ENCODE results near the gene ROBO2.

ROBO2 gene

GRCh38 chr3:77506384-77506783 lies 466.5 kb downstream of the ROBO2 start:
- Histone ChIP-seq H3K27ac (no peak overlapping the region), H3K4me3 (no peak overlapping the region)
- TF ChIP-seq CTCF (IDR thresholded peaks at IDR 0.05): no peak
- DNase-seq (ENCODE audit: low spot score): no peak

GRCh38 chr3:77513542-77513941 lies 473.6 kb downstream of the ROBO2 start:
- TF ChIP-seq CTCF (IDR thresholded peaks at IDR 0.05): no peak
- H3K27ac ChIP-seq: no peak overlapping the region
- DNase-seq (ENCODE audit: low spot score): no peak
- H3K4me3 ChIP-seq: no peak overlapping the region

GRCh38 chr3:77514766-77515165 lies 474.9 kb downstream of the ROBO2 start:
- Histone ChIP-seq H3K27ac (no peak overlapping the region), H3K4me3 (no peak overlapping the region)
- DNase-seq (ENCODE audit: low spot score): no peak
- TF ChIP-seq CTCF (IDR thresholded peaks at IDR 0.05): no peak

GRCh38 chr3:77524463-77524862 lies 484.6 kb downstream of the ROBO2 start:
- Histone ChIP-seq H3K27ac (no peak overlapping the region), H3K4me3 (no peak overlapping the region)
- TF ChIP-seq CTCF (IDR thresholded peaks at IDR 0.05): no peak
- no peak for DNase-seq (ENCODE audit: low spot score)

- DNase-seq (ENCODE audit: low spot score): no peak
- no peak for TF ChIP-seq CTCF (IDR thresholded peaks at IDR 0.05)
- Histone ChIP-seq H3K4me3 (no peak overlapping the region), H3K27ac (no peak overlapping the region)
Observed at GRCh38 chr3:77524946-77525682, 485.2 kb downstream of the ROBO2 start.

- no peak for DNase-seq (ENCODE audit: low spot score)
- no peak for TF ChIP-seq CTCF (IDR thresholded peaks at IDR 0.05)
- Histone ChIP-seq H3K27ac (no peak overlapping the region), H3K4me3 (no peak overlapping the region)
Observed at GRCh38 chr3:77526573-77527113, 486.7 kb downstream of the ROBO2 start.

- no peak for TF ChIP-seq CTCF (IDR thresholded peaks at IDR 0.05)
- H3K4me3 ChIP-seq: no peak overlapping the region
- no peak for DNase-seq (ENCODE audit: low spot score)
- H3K27ac ChIP-seq: no peak overlapping the region
Observed at GRCh38 chr3:77529522-77529921, 489.6 kb downstream of the ROBO2 start.
